Lower lobe of right lung (tissue), 2 donors: Measurements from ENCODE around the gene XKRX. TPM values are rescaled to one million over a fixed set of nuclear protein-coding genes. Genes with fewer than 3 reads are reported as not detected.

Source experiments
- ATAC-seq, 2 donors: fragments of 200-7000 bp; cut with Tn5 transposase; one replicate each; pipeline ENCODE4 v1.9.1; 2020 to 2022; ENCODE audit warnings: mild to moderate bottlenecking in 2 of 2, moderate library complexity in 2 of 2
- DNase-seq: peaks from one replicate; pipeline ENCODE4 v3.0.0-alpha.2; 2020
- H3K27ac ChIP-seq: fragments of 200-600 bp; one replicate; pipeline ENCODE4 v1.8.0; 2022
- H3K27me3 ChIP-seq: fragments of 200-600 bp; one replicate; pipeline ENCODE4 v1.8.0; 2022; ENCODE audit warnings: low read depth
- H3K36me3 ChIP-seq: fragments of 200-600 bp; one replicate; pipeline ENCODE4 v1.8.0; 2022; ENCODE audit warnings: mild to moderate bottlenecking
- H3K4me1 ChIP-seq: fragments of 200-600 bp; one replicate; pipeline ENCODE4 v1.8.0; 2022
- H3K4me3 ChIP-seq: fragments of 200-600 bp; one replicate; pipeline ENCODE4 v1.8.0; 2022; ENCODE audit warnings: mild to moderate bottlenecking
- H3K9me3 ChIP-seq: fragments of 200-600 bp; one replicate; pipeline ENCODE4 v1.8.0; 2022
- intact Hi-C: fragments of 100-400 bp; cut with DNase I; formaldehyde crosslinking; loops from one replicate; pipeline ENCODE4 v1.11.0; 2022
- total RNA-seq: library from RNA; stranded (reverse); fragmentation: NEBNext Ultra II Directional; extraction: Animal tissue kit (Norgen Biotek cat#: 25700); gene quantifications from one replicate; pipeline ENCODE4 v1.2.1, GENCODE V29; 2021
- TF ChIP-seq, protein P1 (sequence below): fragments of 200-600 bp; IDR thresholded peaks from one replicate; pipeline ENCODE4 v1.8.0; 2022; ENCODE audit warnings: antibody characterized with exemption, mild to moderate bottlenecking
- donor health status: DM: no; HTN: yes; CAD: no; lungs with severe emphysema.

The XKRX gene
- total RNA-seq, 1 donor from 2014 or later = 8.1 TPM

DNA sequence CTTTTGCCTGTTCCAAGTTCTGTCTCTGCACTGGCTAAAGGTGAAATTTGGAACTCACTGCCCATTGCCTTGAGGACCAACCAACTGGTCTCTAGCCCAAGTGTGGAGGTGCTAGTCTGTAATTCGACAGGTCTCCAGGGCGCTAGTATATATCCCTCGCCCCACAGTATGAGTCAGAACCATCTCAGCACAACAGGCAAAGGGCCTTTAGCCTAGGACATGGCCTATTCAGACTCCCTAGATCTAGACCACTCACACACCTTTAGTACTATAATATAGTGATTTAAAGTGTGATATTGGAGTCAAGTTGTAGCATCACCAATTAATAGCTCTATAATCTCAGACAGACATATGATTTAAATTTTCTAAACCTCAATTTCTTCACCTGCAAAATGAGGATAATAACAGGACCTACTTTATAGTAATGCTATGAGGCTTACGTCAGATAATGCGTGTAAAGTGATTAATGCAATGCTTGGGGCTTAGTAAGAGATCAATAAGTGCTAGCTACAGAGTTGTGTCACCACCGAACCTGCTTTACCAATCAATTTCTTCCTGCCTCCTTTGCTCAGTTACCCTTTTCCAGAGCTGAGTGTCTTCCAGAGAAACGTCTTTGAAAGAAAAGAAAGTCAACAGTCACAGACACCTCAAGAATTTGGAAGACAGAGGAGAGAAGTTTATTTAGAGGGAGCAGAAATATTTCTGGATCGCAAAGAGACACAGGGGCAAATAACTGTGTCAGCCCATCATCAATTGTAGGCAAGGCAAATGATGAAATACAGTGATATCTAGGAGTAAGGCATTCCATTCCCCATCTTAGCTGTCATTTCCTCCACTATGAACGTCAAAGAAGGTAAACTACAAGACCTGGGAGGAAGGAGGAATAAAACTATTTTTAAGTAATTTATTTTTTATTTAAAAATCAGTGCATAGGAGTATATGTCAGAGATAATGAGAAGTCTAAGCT is 56.8 kb downstream of the XKRX start:
- Histone ChIP-seq H3K9me3 (no peaks in the 10 kb centered on the region), H3K36me3 (no peaks in the 10 kb centered on the region), H3K4me1 (no peaks in the 10 kb centered on the region), H3K4me3 (no peak overlapping the region), H3K27ac (no peak overlapping the region), H3K27me3 (no peaks in the 10 kb centered on the region)
- intact Hi-C loops = no loop called here
- ATAC-seq (no peak), DNase-seq (no peak)
- TF ChIP-seq, protein P1, sequence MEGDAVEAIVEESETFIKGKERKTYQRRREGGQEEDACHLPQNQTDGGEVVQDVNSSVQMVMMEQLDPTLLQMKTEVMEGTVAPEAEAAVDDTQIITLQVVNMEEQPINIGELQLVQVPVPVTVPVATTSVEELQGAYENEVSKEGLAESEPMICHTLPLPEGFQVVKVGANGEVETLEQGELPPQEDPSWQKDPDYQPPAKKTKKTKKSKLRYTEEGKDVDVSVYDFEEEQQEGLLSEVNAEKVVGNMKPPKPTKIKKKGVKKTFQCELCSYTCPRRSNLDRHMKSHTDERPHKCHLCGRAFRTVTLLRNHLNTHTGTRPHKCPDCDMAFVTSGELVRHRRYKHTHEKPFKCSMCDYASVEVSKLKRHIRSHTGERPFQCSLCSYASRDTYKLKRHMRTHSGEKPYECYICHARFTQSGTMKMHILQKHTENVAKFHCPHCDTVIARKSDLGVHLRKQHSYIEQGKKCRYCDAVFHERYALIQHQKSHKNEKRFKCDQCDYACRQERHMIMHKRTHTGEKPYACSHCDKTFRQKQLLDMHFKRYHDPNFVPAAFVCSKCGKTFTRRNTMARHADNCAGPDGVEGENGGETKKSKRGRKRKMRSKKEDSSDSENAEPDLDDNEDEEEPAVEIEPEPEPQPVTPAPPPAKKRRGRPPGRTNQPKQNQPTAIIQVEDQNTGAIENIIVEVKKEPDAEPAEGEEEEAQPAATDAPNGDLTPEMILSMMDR = no peak

DNA sequence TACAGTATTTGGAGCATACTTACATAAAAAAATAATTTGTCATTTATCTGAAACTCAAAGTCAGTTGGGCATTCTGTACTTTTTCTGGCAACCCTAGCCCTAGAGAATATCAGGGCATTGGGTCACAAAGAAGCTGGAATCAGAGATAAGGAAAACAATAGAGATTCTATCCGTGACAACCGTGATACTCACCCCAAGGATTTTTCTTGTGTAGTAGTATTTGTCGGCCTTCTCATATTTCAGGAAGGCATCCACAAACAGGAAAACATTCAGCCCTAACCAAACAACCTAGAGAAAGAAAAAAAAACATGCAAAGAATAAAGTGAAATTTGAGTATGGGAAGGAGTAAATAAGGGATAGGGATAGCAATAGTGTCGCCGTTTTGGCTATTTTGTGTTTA is 58.2 kb downstream of the XKRX start:
- TF ChIP-seq, protein P1 = no peak

DNA sequence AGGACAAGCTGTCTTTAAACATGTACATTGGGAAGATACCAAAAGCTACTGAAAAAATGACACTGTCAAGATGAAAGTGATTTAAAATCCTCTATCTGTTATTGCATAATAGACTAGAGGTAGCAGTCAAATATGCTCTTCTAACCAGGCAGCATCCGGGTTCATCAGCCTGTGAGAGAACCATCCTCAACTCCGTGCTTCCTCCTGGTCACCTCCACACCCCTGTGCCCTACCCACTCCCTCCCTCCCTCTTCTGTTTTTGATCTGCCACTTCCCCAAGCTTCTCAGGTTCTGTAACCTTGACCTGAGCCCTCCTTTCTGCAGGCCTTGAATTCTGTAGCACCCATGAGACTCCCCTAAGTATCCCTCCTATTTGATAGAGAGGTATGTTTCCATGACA is 60.4 kb downstream of the XKRX start:
- TF ChIP-seq, protein P1 = no peak
- H3K4me1 ChIP-seq = no peaks in the 10 kb centered on the region
- ATAC-seq (no peak), DNase-seq (no peak)
- no peak overlapping the region for H3K4me3 ChIP-seq
- no peak overlapping the region for H3K27ac ChIP-seq
- H3K9me3 ChIP-seq = no peaks in the 10 kb centered on the region
- H3K27me3 ChIP-seq = no peaks in the 10 kb centered on the region
- intact Hi-C loops = no loop called here
- no peaks in the 10 kb centered on the region for H3K36me3 ChIP-seq

More for the DNA sequence above, 58.2 kb downstream of the XKRX start:
- intact Hi-C loops = no loop called here
- Histone ChIP-seq H3K27ac (no peak overlapping the region), H3K4me3 (no peak overlapping the region), H3K9me3 (no peaks in the 10 kb centered on the region), H3K36me3 (no peaks in the 10 kb centered on the region), H3K27me3 (no peaks in the 10 kb centered on the region), H3K4me1 (no peaks in the 10 kb centered on the region)
- DNase-seq (no peak), ATAC-seq (no peak)

DNA sequence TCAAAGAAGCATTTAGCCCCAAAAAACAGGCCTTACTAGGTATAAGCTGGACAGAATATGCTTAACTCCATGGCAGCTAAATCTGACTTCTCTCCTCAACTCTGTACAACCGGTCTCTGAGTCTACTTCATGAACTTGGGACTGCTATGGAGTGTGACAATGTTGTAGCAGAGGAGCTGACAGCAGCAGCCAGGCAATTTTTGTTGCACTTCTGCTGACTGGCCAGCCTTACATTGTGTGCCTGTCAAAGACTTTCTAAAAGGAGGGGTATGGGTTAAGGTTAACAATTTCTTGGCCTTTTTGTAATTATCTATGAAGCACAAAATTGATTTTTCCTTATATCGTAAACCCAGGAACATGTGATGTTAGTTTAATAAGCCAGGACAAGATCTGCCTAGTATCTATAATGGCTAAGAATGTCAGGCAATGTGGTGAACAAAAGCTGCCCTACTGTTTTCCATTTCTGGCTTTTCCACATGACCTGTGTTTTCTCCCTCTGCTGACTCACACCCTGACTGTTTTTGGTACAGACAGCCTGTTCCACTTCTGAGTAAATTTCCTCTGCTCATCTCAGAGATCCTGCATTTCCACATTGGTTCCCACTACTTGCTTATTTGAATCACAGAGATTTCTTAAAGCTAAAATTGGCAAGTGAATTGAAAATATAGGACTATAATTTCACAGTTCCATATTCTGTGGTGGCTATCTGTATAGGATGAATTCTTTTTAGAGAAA is 63.9 kb downstream of the XKRX start:
- no peaks in the 10 kb centered on the region for H3K27me3 ChIP-seq
- TF ChIP-seq, protein P1 = no peak
- ATAC-seq = no peak
- DNase-seq = no peak
- H3K36me3 ChIP-seq = no peaks in the 10 kb centered on the region
- no peak overlapping the region for H3K27ac ChIP-seq
- H3K4me3 ChIP-seq = no peak overlapping the region
- intact Hi-C loops = no loop called here
- no peaks in the 10 kb centered on the region for H3K4me1 ChIP-seq
- H3K9me3 ChIP-seq = no peaks in the 10 kb centered on the region

Other genes with a start within 250 kb of the XKRX start
- gene SYTL4, start 196.8 kb downstream of the XKRX start, total RNA-seq = 15.3 TPM
- 13.9 TPM for gene CSTF2, start 108.5 kb downstream of the XKRX start, total RNA-seq
- gene NOX1, start 54.6 kb downstream of the XKRX start, total RNA-seq = not detected
- not detected for gene ARL13A, start 40.8 kb upstream of the XKRX start, total RNA-seq
- gene TRMT2B, start 123.2 kb upstream of the XKRX start, total RNA-seq = 19.4 TPM
- 1.5 TPM for gene TMEM35A, start 150.0 kb upstream of the XKRX start, total RNA-seq
- 1.4 TPM for gene CENPI, start 169.3 kb upstream of the XKRX start, total RNA-seq